ENCODE measurements around the gene ACADS.

Gene ACADS

DNA sequence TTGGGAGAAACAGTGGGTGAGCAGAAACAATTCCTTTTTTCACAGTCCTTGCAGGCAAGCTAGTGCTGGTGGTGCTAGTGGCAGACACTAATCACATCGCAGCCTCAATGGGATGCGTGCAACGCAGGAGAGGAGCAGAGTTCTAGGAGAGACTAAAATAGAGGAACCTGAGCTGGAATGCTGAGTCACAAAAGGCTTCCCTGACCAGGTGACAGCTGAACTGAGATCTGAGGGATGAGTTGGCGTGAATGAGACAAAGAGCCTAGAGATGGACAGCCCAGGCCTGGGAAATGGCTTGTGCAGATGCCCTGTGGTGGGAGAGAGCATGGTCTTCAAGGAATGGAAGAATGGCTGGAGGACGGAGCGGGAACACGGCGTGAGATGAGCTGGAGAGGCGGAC is 25.8 kb downstream of the ACADS start:
- no peak for TF ChIP-seq CTCF (IDR thresholded peaks at IDR 0.05; ENCODE audit: insufficient read depth, low read depth, low read length, missing control alignments)

DNA sequence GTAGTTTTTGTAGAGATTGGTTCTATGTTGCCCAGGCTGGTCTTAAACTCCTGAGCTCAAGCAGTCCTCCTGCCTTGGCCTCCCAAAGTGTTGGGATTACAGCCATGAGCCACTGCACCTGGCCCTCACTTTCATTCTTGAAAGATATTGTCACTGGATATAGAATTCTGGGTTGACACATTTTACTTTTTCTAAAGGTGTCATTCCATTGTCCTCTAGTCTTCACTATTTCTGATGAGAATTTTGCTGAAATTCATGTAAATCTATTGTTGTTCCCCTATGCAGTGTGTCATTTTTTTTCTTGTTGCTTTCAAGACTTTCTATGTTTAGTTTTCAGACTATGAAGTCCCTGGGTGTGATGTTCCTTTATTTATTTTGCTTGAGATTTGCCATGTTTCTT is 29.2 kb downstream of the ACADS start:
- H3K4me3 ChIP-seq (ENCODE audit: low read length): no peak overlapping the region
- no peak for TF ChIP-seq CTCF (IDR thresholded peaks at IDR 0.05; ENCODE audit: insufficient read depth, low read depth, low read length, missing control alignments)
- DNase-seq (ENCODE audit: low read depth): no peak

More for the DNA sequence above, 25.8 kb downstream of the ACADS start:
- H3K4me3 ChIP-seq (ENCODE audit: low read length): no peak overlapping the region
- peak; percentile 17 for DNase-seq (ENCODE audit: low read depth)

- H3K4me3 ChIP-seq (ENCODE audit: low read length): no peak overlapping the region
- DNase-seq (ENCODE audit: low read depth): no peak
- no peak for TF ChIP-seq CTCF (IDR thresholded peaks at IDR 0.05; ENCODE audit: insufficient read depth, low read depth, low read length, missing control alignments)
Measured at GRCh38 chr12:120755269-120755668, 29.6 kb downstream of the ACADS start.

DNA sequence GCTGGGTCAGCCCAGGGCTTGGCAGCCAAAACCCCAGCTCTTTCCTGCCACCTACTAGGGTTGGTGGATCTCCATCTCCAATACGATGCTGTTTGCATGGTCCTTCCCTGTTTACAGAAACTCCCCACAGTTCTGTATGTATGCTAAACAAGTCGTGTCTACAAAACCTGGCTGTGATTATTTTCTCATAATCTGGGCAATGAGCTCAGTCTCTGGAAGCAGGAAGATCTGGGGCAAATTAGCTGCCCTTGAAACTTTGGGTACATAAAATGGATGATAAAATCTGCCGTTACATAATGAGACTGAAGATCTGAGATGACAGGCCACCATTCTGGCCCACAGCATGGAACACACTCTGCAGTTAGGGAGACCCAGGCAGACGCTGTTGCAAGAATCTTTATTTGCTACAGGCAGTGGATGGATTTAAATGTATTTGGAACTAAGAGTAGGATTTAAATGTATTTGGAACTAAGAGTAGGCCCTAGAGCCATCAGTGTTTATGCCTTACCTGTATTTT is 31.7 kb downstream of the ACADS start:
- no peak for TF ChIP-seq CTCF (IDR thresholded peaks at IDR 0.05; ENCODE audit: insufficient read depth, low read depth, low read length, missing control alignments)
- no peak for DNase-seq (ENCODE audit: low read depth)
- no peak overlapping the region for H3K4me3 ChIP-seq (ENCODE audit: low read length)

DNA sequence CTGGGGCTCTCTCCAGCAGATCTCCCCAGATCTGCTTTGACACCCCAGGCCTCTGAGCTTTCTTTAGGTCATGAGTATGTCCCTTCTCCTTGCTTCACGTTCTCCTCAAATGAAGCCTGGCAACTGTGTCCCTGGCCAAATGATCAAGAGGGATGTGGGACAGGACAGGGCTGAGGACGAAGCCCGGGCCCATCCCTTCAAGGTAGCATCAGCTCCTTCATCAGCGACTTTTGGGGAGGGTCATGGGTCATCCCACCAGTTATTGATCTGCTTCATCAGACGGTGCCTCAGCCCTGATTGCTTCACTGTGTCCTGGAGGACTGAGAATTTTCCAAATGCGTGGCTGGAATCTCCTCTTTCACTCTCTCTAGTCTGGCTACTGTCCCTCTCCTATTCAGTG is 32.3 kb downstream of the ACADS start:
- DNase-seq (ENCODE audit: low read depth): no peak
- no peak for TF ChIP-seq CTCF (IDR thresholded peaks at IDR 0.05; ENCODE audit: insufficient read depth, low read depth, low read length, missing control alignments)
- H3K4me3 ChIP-seq (ENCODE audit: low read length): no peak overlapping the region

- no peak for TF ChIP-seq CTCF (IDR thresholded peaks at IDR 0.05; ENCODE audit: insufficient read depth, low read depth, low read length, missing control alignments)
- DNase-seq (ENCODE audit: low read depth): no peak
- H3K4me3 ChIP-seq (ENCODE audit: low read length): no peak overlapping the region
Measured at GRCh38 chr12:120758798-120759590, 33.4 kb downstream of the ACADS start.
